Left cardiac atrium (tissue), 4 donors: ENCODE results near the gene AATK. TPM values are rescaled to one million over a fixed set of nuclear protein-coding genes. Genes with fewer than 3 reads are reported as not detected.
A peak's percentile ranks its signal among the peaks of the same experiment; 100 is the strongest.

ENCODE experiments used
- ATAC-seq, 2 donors: fragments of 200-7000 bp; cut with Tn5 transposase; one replicate each; pipeline ENCODE4 v1.9.1; 2020; ENCODE audit warnings: mild to moderate bottlenecking in 2 of 2, moderate library complexity in 2 of 2
- DNase-seq: peaks from one replicate; pipeline ENCODE4 v3.0.0-alpha.2; 2020
- intact Hi-C, 2 donors: fragments of 100-400 bp; cut with DNase I; formaldehyde crosslinking; loops; one replicate each; pipeline versions ENCODE4 v1.14.1 to v1.15.1; 2022 to 2023
- total RNA-seq, 2 donors: library from RNA; stranded (reverse); fragmentation: NEBNext Ultra II Directional; extraction: Animal tissue kit (Norgen Biotek cat#: 25700); gene quantifications; one replicate each; pipeline ENCODE4 v1.2.1, GENCODE V29; 2021
- donor health status: DM: no; HTN: yes; CAD: no.
- donor health status: DM: no; HTN: yes; CAD: no; lungs with severe emphysema.
- donor health status: DM: yes; HTN: yes; CAD: no.
- donor health status: Dilated cardiomyopathy.

Gene AATK
- total RNA-seq, 2 donors from 2014 or later = 8.3 to 12.7 TPM

DNA sequence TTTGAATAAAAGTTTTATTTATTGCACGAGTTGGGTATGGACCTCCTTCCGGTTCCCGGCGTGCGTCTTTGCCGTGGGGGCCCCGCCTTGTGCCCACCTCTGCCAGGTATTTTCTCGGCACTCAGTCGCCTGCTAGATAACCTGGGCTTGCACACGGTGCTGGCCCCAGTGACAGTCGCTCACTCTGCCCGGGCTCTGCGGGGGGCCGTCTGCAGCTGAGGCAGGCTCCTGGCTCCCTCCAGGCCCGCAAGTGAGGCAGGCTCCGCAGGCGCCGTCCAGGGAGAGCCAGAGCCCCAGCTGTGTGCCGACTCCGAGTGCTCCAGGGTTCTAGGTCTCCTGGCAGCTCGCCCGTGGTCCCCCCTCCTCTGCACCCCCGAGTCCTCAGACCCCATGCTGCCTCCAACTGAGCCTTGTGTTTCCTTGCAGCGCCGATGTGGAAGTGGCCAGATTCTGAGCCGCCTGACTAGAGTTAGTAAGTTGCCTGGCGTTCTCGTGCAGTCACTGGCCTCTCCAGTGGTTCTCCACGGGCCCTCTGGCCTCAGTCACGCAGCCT is 55.5 kb downstream of the AATK start:
- intact Hi-C loops = no loop called here
- DNase-seq (no peak), ATAC-seq (no peak)

DNA sequence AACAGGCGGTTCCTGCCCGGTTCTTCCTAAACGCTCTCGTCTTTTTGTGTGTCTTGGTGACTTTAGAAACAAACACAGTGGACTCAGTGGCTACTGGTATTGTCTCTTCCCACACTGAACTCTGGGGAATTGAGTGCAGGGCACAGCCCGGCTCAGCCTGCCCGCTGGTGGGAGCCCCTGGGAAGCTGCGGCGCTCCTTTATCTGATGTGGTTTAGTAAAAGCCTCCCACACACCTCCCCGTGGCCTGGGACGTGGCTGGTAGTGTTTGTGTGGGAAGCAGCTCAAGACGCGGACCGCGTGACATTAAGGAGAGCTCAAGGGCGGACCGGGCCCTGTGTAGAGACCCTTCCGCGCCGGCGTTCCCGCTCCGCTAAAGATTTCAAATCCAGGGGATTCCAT is 56.1 kb downstream of the AATK start:
- no peak for DNase-seq
- intact Hi-C loops = no loop called here
- ATAC-seq = no peak

DNA sequence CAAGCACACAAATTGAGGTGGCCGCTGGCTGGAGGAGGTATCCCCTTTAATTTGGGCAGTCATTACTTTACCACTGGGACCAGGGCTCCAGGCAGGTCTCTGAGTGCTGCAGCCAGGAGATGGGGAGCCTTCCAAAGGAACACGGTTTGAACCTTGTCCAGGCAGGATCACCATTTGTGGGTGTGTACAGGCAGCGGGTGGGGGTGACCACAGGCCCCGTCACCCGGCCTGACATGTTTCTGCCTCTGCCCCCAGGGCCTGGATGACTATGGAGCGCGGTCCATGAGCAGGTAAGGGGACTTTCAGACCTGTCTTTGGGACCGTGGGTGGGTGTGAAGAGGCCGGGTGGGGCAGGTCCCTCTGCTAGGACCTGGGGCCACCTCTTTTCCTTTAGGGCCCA is 57.8 kb downstream of the AATK start:
- ATAC-seq (no peak), DNase-seq (no peak)
- intact Hi-C loops = no loop called here

DNA sequence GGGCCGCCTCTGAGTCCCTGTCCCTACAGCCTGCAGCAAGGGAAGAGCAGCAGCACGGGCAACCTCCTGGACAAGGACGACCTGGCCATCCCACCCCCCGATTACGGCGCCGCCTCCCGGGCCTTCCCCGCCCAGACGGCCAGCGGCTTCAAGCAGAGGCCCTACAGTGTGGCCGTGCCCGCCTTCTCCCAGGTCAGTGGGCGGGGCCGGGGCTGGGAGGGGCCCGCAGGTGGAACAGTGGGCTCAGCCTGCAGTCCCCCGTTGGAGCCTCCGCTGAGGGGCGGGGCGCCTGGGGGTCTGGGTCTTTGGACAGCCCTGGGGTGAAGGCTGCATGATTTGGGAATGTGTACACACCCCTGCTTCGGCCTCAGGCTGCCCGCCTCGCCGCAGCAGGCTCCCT is 59.3 kb downstream of the AATK start:
- intact Hi-C loops = no loop called here
- no peak for ATAC-seq
- no peak for DNase-seq

DNA sequence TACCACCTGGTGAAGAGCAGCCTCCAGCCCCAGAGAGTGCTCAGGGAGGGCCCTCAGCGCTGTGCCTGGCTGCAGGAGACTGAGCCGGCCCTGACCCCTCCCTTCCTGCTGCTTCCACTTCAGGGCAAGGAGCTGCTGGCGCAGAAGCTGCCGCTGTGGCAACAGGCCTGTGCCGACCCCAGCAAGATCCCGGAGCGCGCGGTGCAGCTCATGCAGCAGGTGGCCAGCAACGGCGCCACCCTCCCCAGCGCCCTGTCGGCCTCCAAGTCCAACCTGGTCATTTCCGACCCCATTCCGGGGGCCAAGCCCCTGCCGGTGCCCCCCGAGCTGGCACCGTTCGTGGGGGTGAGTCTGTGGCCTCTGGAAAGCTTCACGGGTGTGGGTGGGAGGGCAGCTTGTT is 62.6 kb downstream of the AATK start:
- intact Hi-C loops = loop anchor here in 1 of 2 donors (5.0 kb wide), 2 partner anchors 76 to 116 kb away; no protein-coding TSS in a partner anchor

DNA sequence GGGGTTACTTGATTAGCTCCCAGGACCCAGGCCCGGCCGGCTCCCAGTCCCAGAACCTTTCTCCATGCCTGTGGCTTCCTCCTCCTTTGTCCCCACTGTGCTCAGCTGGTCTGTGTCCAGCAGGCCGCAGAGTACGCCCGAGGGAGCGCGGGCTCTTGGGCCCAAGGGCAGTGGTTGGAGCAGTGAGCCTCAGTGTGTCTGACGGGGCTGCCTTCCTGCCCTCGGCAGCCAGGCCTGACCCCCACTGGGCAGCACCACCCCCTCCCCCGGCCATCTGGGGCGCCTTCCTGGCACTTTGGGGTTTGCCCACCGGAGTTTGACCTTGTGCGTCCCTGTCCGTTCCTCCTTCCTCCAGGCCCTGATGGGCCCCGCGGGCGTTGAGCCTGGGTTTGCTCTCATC is 63.2 kb downstream of the AATK start:
- ATAC-seq = no peak
- intact Hi-C loops = loop anchor here in 1 of 2 donors (5.0 kb wide), 2 partner anchors 76 to 116 kb away; no protein-coding TSS in a partner anchor
- DNase-seq = no peak

More for the DNA sequence above, 62.6 kb downstream of the AATK start:
- no peak for DNase-seq
- no peak for ATAC-seq

DNA sequence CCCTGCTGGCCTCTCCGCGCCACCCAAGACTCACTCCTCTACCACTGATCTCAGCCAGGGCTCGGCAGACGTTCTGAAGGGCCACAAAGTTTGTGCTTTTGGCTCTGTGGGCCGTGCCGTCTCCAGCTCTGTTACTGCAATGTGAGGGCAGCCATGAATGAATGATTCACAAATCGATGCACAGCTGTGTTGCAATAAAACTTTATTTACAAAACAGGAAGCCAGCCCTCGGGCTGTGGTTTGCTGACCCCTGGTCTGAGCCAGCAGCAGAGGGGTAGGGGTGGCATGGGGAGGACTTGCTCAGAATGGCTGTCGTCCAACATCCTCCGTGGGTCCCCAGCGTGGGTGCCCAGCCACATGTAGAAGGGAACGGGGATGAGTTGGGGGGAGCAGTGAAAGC is 63.7 kb downstream of the AATK start:
- intact Hi-C loops = loop anchor here in 1 of 2 donors (5.0 kb wide), 2 partner anchors 75 to 115 kb away; no protein-coding TSS in a partner anchor
- ATAC-seq (no peak), DNase-seq (no peak)

DNA sequence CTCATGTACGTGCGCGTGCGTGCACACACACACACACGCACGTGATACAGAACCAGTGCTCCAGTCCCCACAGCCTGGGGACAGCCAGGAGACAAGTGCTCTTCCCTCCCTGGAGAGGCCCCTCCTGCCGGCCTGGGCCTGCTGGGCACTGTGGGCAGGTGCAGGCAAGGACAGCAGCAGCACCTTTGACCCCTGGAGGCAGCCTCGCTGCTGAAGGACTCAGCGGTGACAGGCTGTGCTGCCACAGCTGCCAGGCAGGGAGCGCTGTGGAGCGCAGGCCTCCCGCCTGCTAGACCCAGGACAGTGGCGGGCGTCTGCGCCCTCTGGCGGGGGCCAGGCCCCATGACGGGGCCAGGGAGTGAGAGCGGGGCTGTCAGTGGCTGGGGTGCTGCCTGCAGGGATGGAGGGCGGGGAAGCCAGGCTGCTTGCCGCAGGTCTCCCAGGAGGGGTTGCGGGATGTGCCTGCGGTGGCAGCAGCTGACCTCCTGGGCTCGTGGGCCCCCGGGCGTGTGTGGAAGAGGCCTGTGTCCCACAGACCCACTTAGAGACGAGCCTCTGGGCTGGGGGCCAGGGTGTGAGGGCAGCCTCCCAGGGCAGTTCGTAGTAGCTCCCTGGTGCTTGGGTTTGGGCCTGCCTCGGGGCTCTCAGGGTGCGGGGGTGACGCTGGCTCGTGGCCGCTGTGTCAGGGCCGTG is 64.3 kb downstream of the AATK start:
- ATAC-seq = peak; percentile 70 to 88
- intact Hi-C loops = loop anchor here (2.0 to 5.0 kb wide), 3 partner anchors 74 to 114 kb away; no protein-coding TSS in a partner anchor

DNA sequence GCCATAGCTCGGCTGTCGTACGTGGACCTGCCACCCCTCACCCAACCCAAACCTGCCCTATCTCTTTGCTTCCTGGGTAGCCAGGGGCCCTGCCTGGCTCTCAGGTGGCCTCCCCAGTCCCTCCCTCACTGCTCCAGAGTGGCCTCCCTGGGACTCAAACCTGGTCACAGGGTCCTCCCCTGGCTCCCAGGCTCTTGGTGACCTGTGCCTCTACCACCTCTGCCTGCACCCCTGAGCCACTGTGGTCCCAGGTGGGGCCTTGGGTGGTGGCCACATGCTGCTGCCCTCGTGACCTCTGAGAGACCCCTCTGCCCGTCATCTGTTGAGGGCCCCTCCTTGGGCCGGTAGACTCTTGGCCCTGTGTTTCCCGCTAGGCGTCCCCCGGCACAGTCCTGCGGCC is 65.4 kb downstream of the AATK start:
- intact Hi-C loops = loop anchor here (2.0 to 5.0 kb wide), 3 partner anchors 73 to 113 kb away; no protein-coding TSS in a partner anchor
- ATAC-seq (no peak), DNase-seq (no peak)

More for the DNA sequence above, 64.3 kb downstream of the AATK start:
- DNase-seq = peak; percentile 83

DNA sequence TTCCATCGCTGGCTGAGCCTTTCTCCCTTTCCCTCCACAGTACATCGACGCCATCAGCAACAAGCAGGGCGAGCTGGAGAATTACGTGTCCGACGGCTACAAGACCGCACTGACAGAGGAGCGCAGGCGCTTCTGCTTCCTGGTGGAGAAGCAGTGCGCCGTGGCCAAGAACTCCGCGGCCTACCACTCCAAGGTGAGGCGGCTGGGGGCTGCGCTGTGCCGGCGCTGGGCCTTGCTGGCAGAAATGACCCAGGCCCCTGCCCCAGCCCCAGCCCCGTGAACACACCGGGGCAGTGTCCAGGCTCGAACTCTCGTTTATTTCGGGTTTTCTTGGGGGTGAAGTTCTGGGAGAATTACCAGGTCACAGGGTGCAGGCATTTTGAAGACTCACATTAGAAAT is 66.1 kb downstream of the AATK start:
- no peak for ATAC-seq
- intact Hi-C loops = loop anchor here (2.0 to 10.0 kb wide), 4 partner anchors 73 to 675 kb away; no protein-coding TSS in a partner anchor
- DNase-seq = no peak

DNA sequence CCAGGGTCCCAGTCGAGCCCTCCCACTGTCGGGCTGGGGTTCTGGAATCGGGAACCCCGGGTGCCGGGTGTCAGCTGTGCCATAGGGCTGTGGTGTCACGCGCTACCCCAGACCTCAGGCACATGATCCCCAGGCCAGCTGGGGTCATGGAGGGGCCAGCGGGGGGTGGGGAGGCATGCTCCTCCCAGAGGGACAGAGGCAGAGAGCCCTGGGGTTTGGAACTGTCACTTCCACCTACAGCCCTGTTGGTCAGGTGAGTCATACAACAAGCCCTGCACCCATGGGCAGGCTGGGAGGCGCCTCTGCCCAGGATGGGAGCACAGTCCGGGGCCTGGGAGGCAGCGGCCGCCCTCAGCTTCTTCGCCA is 68.1 kb downstream of the AATK start:
- ATAC-seq = peak in 1 of 2 donors; percentile 3
- intact Hi-C loops = loop anchor here in 1 of 2 donors (2.0 to 10.0 kb wide), 2 partner anchors 75 to 673 kb away; no protein-coding TSS in a partner anchor
- DNase-seq = peak; percentile 43

DNA sequence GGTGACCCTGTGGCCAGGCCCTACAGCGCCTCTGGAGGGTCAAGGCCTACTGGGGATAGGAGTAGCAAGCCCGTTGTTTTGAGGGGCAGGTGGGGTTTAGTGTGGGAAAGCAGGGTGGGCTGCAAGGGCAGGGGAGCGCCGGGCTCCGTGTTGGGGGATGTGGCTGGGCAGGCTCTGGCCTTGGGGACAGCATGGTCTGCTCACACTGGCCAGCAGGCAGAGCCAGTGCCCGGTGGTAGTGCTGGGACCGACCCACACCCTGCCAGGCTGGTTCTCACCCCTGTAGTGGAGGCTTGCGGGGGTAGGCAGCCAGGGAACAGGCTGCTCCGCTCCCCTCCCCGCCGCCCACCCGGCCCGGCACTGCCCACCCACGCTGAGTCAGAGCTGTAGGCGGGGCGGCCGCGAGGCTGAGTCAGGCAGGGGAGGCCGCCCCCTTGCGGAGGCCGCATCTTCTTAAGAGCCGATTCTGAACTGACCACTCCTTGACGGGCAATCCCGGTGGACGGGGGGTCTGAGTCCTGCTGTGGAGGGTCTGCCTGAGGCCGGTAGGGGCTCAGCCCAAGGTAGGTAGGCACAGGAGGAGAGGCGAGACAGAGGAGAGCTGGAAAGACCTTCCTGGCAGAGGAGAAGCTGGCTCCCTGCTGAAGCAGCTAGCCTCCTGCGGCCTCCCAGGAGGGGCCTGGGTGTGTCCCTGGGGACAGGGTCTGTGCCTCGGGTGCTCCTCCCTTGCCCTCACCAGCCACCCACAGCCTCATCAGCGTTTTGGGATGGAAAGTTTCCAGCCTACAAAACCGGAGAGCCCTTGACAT is 68.7 kb downstream of the AATK start:
- intact Hi-C loops = loop anchor here in 1 of 2 donors (2.0 to 10.0 kb wide), 2 partner anchors 75 to 673 kb away; no protein-coding TSS in a partner anchor
- ATAC-seq (peak; percentile 62 to 70), DNase-seq (peak; percentile 86)

DNA sequence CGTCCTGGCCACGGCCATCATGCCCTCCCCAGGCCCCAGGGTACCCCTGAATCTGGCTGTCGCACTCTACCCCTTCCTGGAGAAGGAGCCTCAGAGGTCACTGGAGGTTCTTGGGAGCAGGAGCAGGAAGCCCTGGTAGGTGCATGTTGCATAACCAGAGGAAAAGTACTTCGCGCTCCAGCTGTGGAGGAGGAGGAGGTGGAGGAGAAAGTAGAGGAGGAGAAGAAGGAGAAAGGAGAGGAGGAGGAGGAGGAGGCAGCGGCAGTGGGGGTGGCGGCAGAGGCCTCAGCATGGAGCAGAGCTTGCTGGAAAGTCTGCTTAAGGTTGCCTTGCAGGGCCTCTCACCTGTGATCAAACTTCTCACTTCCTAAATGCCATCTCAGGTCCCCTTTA is 69.3 kb downstream of the AATK start:
- ATAC-seq = peak in 1 of 2 donors; percentile 22
- DNase-seq = no peak
- intact Hi-C loops = loop anchor here in 1 of 2 donors (2.0 to 10.0 kb wide), 2 partner anchors 74 to 672 kb away; no protein-coding TSS in a partner anchor

DNA sequence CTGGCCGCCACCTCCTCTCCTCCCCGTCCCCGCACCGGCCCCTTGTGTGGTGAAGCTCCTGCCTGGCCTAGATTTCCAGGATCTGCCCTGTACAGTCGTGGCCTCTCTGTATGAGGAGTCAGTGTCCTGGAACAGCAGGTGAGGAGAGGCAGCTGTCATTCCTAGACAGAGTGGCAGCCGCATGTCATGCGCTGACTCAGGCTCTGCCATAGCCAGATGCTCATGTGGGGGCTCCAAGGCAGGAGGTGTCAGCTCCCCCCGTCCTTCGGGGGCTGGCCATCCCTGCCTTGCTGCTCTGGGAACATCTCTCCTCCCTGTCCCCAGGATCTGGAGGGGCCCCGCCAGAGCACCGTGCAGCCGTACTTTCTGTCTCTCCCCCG is 70.6 kb downstream of the AATK start:
- intact Hi-C loops = loop anchor here in 1 of 2 donors (10.0 kb wide), 1 partner anchor 671 kb away; no protein-coding TSS in a partner anchor
- DNase-seq = no peak
- ATAC-seq = no peak

DNA sequence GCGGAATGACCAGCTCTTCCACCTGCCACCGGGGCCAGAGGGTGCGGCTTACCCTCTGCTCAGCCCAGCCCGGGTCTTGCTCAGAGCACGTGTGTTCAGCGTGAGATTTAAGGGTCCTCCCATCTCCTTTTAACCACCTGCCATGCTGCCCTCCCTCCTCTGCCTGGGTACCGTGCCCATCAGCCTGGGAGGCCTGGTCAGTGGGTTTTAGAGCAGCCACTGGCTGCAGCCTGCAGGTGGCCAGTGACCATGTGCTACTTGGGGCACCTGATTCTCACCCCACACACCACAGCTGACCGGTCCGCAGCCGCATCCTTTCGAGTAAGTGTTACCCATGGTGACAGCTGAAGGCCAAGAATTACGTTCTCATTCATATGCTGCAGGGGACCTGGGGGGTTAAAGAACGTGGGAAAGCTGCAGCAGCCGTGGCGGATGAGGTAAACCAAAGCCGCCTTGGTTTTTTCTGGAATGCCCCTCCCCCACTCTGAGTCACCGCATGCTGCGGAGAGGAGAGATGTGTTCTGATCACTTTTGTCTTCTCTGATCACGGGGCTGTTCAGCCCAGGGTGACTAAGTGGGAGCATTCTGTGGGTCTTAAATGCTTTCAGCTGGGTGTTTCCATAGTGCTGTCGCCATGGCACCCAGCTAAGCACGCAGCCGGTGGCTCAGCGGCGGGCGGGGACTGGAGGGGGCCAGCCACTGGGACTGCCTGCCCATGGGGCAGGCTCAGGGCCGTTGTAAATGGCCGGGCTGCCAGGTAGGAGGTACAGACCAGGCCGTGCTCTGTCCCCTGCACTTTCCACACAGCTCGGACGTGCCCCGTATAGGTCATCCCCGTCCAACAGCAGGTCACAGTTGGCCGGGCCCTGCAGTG is 71.3 kb downstream of the AATK start:
- intact Hi-C loops = loop anchor here in 1 of 2 donors (10.0 kb wide), 1 partner anchor 670 kb away; no protein-coding TSS in a partner anchor
- DNase-seq = peak; percentile 63
- peak; percentile 19 to 63 for ATAC-seq

DNA sequence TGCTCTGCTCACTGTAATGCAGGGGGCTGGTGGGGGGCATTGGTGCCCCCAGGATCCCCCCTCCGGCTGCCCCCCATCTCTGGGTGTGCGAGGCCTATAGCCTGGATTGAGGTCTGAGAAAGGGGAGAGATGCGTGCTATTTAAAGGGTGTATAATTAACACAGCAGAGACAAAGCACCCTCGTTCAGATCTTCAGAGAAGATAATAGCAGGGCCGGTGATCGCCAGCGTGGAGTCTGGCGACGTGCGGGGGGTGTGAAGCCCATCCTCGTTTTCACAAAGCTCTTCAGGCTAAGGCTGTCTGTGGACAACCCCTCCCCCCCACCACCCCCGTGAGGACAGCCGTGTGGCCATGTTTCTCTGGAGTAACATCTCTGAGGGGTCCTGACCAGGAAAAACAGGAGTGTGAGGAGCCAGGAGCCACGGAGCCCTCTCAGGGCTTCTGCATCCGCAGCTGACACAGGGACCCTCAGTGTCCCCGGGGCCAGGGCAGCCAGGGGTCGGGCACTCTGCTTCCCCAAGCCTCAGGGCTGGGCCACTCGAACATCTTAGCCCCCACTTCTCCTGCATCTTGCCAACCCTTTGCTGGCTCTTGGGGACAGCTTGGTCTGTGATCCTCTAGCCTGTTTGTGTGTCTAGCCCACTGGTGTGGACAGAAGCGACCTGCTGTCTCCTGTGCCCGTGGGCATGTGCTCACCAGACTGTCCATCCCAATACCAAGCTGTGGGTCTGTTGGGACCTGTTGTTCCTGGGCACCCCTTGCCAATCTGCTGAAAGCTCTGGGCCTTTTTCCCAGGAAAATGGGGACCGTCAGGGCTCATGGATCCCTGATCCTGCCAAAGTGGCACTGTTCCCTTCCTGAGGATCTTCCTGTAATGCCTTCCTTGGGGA is 72.2 kb downstream of the AATK start:
- ATAC-seq (no peak), DNase-seq (no peak)
- intact Hi-C loops = loop anchor here in 1 of 2 donors (10.0 kb wide), 1 partner anchor 669 kb away; no protein-coding TSS in a partner anchor

DNA sequence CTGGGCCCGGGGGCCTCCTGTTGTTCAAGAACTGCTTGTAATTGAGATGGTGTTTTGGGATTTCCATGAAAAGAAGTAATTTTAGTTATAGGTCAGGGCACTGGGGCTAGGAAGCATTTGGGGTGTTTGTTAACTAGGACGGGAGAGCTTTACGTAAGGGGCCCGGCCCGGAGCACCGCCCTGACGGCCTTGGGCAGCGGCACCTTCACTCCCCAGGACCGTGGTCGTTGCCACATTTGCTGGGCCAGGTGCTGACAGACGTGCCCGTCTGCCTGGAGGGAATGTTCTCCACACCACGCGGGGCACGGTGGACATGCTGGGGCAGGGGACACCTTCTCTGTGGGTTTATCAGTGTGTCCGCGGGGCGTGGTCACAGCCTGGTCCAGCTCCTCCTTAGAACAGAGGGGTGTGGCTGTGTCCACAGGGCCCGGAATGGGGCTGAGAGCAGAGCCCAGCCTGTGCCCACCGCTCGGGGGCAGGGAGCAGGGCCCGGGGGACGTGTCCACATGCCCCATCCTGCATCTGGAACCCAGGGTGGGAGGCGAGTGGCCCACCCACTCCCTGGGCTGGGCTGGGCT is 73.4 kb downstream of the AATK start:
- ATAC-seq (no peak), DNase-seq (no peak)
- intact Hi-C loops = loop anchor here in 1 of 2 donors (10.0 kb wide), 1 partner anchor 668 kb away; no protein-coding TSS in a partner anchor
